Caki2 (cell line): Measurements from ENCODE around the gene DCXR. TPM values are rescaled to one million over a fixed set of nuclear protein-coding genes. Genes with fewer than 3 reads are reported as not detected.
"Not testable (repeated sequence)": the region's sequence is repeated elsewhere in the genome, so short reads cannot be mapped to it uniquely, and the experiment has no call there.

Experiments
- DNase-seq: peaks from one replicate; pipeline ENCODE4 v3.0.0-alpha.2; 2015; ENCODE audit warnings: low read depth
- in situ Hi-C: cut with HindIII; loops from 2 replicates; pipeline ENCODE4 v1.10.0; 2016; ENCODE audit warnings: low sequenced_read_pairs, low pct_unique_long_range_greater_than_20kb, mixed read lengths
- total RNA-seq: library from RNA; depleted of rRNA; stranded (reverse); fragments of >200 nt; shearing (Covaris generic); gene quantifications from 2 replicates; pipeline ENCODE4 v1.2.3, GENCODE V29; 2014; ENCODE audit warnings: low replicate concordance

DCXR gene
- total RNA-seq, 1 experiment from 2014 or later = 98.4 TPM

GRCh38 chr17:82048571-82048971 is 11.1 kb upstream of the DCXR start:
- DNase-seq = no peak
- in situ Hi-C loops = no loop called here

DNA sequence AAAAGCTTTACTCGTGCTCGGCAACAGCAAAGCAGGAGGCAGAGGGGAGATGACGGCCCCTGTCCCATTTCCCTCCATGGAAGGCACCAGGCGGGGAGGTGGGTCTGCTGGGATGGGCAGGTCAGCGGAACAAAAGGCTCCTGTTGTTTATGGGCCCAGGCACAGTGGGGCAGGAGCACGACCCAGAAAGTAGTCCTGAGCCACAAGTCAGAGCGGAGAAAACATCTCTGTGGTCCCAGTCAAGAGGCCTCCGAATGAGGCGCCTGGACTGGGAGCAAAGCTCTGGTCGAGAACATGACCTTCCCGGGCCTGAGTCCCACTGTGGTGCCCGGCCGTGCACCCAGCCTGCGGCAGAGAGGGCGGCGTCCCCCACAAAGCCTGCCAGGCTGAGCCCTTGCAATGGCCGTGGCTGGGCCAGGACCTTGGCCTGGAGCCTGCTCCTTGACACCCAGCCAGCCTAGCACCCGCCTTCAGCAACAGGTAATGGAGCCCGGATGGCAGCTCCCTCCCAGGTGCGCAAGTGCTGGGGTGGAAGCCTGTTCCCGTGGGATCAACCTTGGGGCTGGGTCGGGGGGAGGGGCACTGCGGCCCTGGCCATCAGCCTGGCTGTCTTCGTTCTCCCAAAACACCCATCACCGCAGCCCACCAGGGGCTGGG is 10.5 kb upstream of the DCXR start:
- DNase-seq = no peak
- in situ Hi-C loops = no loop called here

DNA sequence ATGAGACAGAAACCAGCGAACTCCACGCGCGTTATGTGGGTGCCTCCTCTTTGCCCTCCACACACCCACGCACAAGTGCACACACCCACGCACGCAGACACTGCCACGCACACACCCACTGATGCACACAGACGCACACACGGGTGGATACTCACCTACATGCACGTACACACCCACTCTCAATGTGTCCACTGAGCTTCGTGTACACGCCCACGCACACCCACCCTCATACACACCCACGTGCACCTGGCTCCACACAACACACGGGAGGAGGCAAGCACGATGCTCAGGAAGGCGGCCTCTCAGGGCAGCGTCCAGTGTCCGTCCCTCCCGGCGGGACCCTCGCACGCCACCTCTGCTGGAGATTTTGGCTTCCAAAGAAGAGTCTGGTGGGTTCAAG is 9.9 kb upstream of the DCXR start:
- no peak for DNase-seq
- in situ Hi-C loops = no loop called here

- DNase-seq = no peak
- in situ Hi-C loops = no loop called here
These were observed 9.4 kb upstream of the DCXR start for GRCh38 chr17:82046903-82047302.

DNA sequence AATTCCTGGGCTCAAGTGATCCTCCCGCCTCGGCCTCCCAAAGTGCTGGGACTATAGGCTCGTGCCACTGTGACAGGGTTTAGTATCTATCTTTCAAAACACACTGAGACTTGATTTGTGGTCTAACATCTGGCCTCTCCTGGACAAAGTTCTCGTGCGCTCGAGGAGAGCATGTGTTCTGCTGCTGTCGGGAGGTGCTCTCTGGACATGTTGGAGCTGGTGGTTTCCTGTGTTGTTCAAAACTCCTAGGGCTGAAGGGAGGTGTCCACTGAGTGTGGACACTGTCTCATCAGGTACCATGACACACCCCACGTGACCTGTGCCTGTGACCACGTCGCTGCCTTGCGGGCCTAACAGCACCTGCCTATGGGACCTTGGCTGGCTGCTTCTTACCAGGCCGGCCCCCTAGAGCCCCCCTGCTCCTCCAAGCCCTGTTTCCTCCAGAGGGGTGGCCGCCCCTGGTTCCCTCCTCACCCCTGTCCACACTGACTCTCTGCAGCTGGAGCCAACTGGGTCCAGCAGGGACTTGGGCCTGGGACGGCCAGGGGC is 8.5 kb upstream of the DCXR start:
- no peak for DNase-seq
- in situ Hi-C loops = no loop called here

GRCh38 chr17:82043507-82043906 is 6.0 kb upstream of the DCXR start:
- in situ Hi-C loops = no loop called here
- no peak for DNase-seq

DNA sequence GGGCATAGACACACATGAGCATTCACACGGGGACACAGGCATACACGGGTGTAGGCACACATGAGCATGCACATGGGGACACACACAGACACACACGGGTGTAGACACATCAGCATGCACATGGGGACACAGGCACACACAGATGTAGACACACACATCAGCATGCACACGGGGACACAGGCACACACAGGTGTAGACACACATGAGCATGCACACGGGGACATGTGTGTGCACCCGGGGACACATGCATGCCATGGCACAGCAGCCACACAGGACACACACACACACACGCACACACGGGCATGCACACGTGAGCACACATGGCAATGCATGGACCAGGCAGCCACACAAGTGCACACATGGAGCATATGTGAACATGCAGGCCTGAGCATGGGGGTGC is 5.2 kb upstream of the DCXR start:
- no peak for DNase-seq
- in situ Hi-C loops = no loop called here

DNA sequence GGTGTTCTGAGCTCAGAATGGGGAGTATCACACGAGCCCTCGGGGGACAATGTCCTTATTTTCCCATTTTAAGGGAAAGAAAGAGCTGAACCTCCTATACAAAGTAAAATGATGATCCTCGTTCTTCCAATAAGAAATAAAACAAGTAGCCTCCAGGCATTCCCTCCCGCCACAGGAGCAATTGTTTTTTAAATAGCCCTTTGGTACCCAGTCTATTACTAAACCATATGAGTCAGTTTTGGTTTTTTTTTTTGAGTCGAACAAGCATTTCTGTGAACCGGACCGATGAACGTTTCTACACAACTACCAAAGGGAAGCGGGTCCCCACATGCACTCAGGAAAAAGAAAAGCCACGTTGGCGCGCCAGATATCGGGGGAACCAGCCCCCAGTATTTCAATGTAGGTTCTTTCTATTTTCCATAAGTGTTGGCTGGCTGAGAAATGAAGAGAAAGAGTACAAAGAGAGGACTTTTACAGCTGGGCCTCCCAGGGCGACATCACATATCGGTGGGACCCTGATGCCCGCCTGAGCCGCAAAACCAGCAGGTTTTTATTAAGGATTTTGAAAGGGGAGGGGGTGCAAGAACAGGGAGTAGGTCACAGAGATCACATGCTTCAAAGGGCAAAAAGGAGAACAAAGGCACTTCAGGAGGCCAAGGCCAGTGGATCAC is 3.8 kb upstream of the DCXR start:
- no peak for DNase-seq
- in situ Hi-C loops = no loop called here

DNA sequence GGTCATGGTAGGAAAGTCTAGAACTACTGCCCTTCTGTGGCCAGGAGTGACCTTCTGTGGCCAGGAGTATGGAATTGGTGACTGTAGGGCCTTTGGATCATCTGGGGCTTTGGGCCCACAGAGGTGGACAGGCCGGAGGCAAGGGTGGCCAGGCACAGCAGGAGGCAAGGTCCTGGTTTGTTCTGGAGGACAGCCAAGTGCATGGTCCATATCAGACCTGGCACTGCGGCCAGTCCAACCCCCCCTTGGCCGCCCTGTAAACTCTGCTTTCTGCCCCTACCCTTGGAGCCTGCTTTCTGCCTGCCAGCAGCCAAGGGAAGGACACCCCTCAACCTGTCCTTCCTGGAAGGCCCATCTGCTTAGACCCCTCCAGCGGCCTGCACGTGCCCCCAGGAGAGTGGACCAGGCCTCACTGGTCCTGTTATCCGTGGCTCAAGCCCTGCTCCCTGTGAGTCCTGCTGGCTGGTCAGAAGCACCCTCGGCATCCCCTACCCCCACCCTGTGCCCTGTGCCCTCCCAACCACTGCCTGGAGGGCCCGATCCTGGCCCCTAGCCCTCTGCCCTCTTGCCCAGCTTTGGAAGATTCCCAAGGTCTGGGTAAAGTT is 2.3 kb upstream of the DCXR start:
- no peak for DNase-seq
- in situ Hi-C loops = no loop called here

DNA sequence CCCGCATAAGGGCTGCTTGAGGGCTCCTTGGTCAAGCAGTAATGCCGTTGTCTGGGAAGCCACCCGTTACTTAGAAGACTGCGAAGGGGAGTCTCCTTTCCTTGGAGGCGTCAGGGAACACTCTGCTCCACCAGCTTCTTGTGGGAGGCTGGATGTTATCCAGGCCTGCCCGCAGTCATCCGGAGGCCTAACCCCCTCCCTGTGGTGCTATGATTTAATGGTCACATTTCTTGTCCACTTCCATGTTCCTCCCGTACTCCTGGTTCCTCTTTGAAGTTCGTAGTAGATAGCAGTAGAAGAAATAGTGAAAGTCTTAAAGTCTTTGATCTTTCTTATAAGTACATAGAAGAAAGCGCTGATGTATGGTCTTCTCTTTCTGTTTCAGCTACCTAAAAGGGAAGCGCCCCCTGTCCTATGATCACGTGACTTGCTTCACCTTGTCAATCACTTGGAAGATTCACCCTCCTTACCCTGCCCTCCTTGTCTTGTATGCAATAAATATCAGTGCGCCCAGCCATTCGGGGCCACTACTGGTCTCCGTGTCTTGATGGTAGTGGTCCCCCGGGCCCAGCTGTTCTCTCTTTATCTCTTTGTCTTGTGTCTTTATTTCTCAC is 1.4 kb upstream of the DCXR start:
- DNase-seq, in situ Hi-C loops: not testable (repeated sequence)

DNA sequence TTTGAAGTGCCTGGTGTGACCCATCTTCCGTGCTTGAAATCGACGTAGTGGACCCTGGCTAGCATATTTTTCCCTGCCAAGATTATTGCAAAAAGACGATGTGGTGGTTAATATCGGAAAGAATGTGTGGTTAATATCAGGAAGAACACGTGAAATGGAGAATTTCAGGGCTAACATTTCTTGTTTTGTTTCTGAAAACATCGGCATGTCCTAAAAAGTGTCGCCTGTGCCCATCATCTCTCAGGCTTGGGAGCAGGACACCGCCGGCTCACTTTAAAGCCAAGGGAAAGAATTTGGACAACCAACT is 345 bp upstream of the DCXR start:
- no peak for DNase-seq
- in situ Hi-C loops = no loop called here

DNA sequence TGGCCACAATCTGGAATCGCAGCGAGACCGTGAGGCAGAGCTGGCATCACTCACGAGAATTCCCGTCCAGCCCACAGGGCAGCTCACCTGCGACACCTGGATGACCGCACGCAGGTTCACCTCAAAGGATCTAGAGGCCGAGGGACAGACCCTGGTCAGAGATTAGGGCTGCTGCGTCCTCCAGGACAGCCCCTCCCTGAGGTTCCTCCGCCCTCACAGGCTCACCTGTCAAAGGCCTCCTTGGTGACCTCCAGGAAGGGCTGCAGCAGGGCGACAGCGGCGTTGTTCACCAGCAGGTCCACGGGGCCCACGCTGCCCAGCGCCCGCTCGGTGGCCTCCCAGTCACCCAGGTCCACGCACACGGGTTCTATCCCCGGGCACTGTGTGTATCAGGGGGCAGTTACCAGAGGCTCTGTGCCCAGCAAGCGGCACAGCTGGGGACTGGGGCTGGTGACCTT is 834 bp downstream of the DCXR start:
- no peak for DNase-seq
- in situ Hi-C loops = no loop called here

DNA sequence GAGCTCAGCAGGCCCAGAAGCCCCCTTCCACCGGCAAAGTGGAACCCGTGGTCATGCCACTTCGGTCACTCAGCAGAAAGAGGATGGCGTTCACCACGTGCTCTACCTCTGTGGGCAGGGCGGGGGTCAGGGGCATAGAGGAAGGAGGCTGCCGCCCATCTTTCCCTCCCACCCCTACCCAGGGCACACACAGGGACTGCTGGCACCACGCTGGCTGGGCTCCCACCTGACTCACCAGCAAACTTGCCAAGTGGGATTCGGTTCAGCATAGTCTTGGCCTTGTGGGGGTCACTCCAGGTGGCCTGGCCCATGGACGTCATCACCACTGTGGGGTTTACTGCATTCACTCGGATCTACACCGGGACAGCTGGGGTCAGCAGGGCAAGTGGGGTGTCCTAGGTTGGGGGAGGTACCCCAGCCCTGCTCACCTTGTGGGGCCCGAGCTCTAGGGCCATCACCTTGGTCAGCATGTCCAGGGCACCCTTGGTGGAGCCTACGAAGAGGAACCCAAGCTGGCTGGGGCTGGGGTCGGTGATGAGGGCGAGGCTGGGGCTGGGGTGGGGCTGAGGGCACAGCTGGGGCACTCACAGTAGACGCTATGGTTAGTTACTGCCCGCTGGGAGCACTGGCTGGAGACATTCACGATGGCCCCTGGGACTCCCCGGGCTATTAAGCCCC is 1.4 kb downstream of the DCXR start:
- DNase-seq = no peak
- in situ Hi-C loops = no loop called here

DNA sequence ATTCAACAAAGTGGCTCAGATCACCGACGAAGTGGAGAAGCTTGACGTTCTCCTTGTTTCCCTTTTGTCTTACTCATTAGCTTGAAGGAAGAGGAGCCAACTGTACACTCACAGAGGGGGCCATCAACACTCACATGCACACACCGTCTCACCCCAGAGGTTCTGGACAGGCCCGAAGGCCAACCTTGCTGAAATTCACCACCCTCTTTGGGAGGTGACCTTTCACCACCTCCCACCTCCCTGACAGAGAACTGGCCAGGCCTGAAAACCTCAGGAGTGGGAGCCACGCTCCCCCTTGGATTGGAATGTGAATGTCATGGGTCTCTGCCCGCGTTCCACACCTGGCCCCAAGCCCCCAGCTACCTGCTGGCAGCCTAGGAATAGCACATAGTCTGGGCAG is 2.0 kb downstream of the DCXR start:
- in situ Hi-C loops = no loop called here
- no peak for DNase-seq

GRCh38 chr17:82034371-82035011 is 3.0 kb downstream of the DCXR start:
- no peak for DNase-seq
- in situ Hi-C loops = no loop called here

DNA sequence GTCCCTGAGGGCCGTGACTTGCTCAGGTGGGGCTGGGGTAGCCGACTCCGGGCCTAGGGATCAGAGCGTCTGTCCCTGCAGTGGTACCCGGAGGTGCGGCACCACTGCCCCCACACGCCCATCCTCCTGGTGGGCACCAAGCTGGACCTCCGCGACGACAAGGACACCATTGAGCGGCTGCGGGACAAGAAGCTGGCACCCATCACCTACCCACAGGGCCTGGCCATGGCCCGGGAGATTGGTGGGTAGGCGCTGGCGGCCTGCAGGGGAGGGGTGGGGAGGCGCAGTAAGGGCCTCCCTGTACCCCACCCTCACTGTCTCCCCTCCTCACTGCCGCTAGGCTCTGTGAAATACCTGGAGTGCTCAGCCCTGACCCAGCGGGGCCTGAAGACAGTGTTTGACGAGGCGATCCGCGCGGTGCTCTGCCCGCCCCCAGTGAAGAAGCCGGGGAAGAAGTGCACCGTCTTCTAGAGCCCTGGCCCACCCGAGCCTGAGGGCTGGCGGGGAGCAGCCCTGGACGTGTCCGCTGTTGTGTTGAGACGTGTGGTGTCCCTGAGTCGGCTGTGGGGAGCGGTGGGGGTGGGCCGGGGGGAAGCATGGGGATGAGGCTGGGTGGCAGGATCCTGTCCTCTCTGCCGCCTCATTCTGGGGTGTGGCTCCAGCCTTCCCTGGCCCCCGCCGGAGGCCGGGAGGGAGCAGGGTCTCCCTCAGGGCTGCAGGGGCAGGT is 4.0 kb downstream of the DCXR start:
- in situ Hi-C loops = no loop called here
- DNase-seq = no peak

- DNase-seq = no peak
- in situ Hi-C loops = no loop called here
These were observed 5.4 kb downstream of the DCXR start for GRCh38 chr17:82031885-82032627.
